GM06990 (cell line): ENCODE results near the gene CTSA.

Experiments
- DNase-seq: peaks from one replicate; pipeline ENCODE4 v3.0.0-alpha.2; 2011; ENCODE audit not compliant: insufficient read length; ENCODE audit errors: extremely low read depth
- H3K27me3 ChIP-seq: replicated peaks from 2 replicates; pipeline ENCODE4 v1.6.0; 2011; ENCODE audit warnings: low read length; ENCODE audit not compliant: control insufficient read depth, insufficient read depth
- H3K36me3 ChIP-seq: 2 replicates; pipeline ENCODE4 v1.5.1; 2011; ENCODE audit warnings: low read length; ENCODE audit not compliant: control insufficient read depth, insufficient read depth
- H3K4me3 ChIP-seq: replicated peaks from 2 replicates; pipeline ENCODE4 v1.5.1; 2011; ENCODE audit warnings: low read depth, mild to moderate bottlenecking, control low read depth, low read length
- TF ChIP-seq, protein P1 (sequence below): IDR thresholded peaks from 2 replicates; pipeline ENCODE4 v1.5.1; 2011; ENCODE audit warnings: low read length, control low read depth, mild to moderate bottlenecking, inconsistent platforms; ENCODE audit not compliant: insufficient read depth, poor library complexity, severe bottlenecking

The CTSA gene

DNA sequence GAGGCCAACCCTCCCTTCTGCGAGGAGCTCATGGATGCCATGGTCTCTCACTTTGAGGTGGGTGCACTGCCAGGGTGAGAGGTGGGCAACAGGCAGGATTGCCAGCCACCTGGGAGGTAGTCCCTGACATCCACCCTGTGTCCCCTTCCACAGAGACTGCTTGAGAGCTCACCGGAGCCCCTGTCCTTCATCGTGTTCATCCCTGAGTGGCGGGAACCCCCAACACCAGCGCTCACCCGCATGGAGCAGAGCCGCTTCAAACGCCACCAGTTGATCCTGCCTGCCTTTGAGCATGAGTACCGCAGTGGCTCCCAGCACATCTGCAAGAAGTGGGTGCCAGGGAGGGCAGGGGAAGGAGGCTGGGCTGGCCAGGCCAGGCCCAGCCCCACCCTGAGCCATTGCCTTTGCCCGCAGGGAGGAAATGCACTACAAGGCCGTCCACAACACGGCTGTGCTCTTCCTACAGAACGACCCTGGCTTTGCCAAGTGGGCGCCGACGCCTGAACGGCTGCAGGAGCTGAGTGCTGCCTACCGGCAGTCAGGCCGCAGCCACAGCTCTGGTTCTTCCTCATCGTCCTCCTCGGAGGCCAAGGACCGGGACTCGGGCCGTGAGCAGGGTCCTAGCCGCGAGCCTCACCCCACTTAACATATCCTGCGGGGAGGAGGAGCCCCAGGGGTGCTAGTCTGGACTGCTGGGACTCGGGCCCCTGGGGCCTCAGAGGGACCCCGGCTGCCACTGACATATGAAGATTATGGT lies 56.2 kb downstream of the CTSA start:
- no peaks in the 10 kb centered on the region for H3K27me3 ChIP-seq
- H3K4me3 ChIP-seq = no peak overlapping the region
- TF ChIP-seq, protein P1, sequence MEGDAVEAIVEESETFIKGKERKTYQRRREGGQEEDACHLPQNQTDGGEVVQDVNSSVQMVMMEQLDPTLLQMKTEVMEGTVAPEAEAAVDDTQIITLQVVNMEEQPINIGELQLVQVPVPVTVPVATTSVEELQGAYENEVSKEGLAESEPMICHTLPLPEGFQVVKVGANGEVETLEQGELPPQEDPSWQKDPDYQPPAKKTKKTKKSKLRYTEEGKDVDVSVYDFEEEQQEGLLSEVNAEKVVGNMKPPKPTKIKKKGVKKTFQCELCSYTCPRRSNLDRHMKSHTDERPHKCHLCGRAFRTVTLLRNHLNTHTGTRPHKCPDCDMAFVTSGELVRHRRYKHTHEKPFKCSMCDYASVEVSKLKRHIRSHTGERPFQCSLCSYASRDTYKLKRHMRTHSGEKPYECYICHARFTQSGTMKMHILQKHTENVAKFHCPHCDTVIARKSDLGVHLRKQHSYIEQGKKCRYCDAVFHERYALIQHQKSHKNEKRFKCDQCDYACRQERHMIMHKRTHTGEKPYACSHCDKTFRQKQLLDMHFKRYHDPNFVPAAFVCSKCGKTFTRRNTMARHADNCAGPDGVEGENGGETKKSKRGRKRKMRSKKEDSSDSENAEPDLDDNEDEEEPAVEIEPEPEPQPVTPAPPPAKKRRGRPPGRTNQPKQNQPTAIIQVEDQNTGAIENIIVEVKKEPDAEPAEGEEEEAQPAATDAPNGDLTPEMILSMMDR = no peak
- no peak for DNase-seq
- H3K36me3 ChIP-seq = peaks cover 63% of the 10 kb centered on the region

DNA sequence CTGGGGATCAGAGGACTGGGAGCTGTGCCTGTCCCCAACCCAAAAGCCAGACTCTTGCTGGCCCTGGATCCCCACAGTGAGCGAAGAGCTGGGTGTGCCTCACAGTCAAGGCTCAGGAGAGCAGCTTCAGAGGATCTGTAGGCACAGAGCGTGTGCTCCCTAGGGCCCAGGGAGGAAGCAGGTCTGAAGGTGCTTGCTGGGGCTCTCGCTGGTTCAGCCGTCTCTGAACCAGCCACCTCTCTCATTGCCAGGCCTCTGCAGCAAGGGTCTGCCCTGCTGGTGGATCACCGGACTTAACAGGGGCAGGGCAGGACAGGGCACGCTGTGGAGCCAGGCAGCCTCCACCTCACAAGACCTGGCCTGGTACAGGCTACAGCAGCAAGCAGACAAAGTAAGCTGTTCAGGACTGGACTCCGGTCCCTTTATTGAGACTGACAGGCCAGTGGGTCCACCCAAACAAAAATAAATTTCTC lies 57.2 kb downstream of the CTSA start:
- TF ChIP-seq, protein P1 = no peak
- DNase-seq = no peak
- Histone ChIP-seq H3K27me3 (no peaks in the 10 kb centered on the region), H3K4me3 (no peak overlapping the region), H3K36me3 (peaks cover 66% of the 10 kb centered on the region)
